DLD1 (cell line): Measurements from ENCODE around the gene RPAP3.

Experiments
- in situ Hi-C: cut with HindIII; loops from 2 replicates; pipeline ENCODE4 v1.10.0; 2017; ENCODE audit warnings: low sequenced_read_pairs

Gene RPAP3

GRCh38 chr12:47722941-47723631, 17.3 kb upstream of the RPAP3 start:
- in situ Hi-C loops, result no loop called here

- in situ Hi-C loops, result no loop called here
Observed at GRCh38 chr12:47722136-47722834, 16.5 kb upstream of the RPAP3 start.

- in situ Hi-C loops, result no loop called here
Observed at GRCh38 chr12:47721431-47721973, 15.7 kb upstream of the RPAP3 start.

GRCh38 chr12:47718531-47718930, 12.7 kb upstream of the RPAP3 start:
- in situ Hi-C loops, result loop anchor here (10.0 kb wide), 1 partner anchor 126 kb away; no protein-coding TSS in a partner anchor

- in situ Hi-C loops, result loop anchor here (10.0 kb wide), 1 partner anchor 127 kb away; no protein-coding TSS in a partner anchor
Observed at GRCh38 chr12:47717443-47718193, 11.8 kb upstream of the RPAP3 start.

GRCh38 chr12:47717046-47717442, 11.2 kb upstream of the RPAP3 start:
- in situ Hi-C loops, result loop anchor here (10.0 kb wide), 1 partner anchor 128 kb away; no protein-coding TSS in a partner anchor

GRCh38 chr12:47715877-47716548, 10.2 kb upstream of the RPAP3 start:
- in situ Hi-C loops, result loop anchor here (10.0 kb wide), 1 partner anchor 129 kb away; no protein-coding TSS in a partner anchor

GRCh38 chr12:47715393-47715876, 9.6 kb upstream of the RPAP3 start:
- in situ Hi-C loops, result loop anchor here (10.0 kb wide), 1 partner anchor 129 kb away; no protein-coding TSS in a partner anchor

- in situ Hi-C loops, result loop anchor here (10.0 kb wide), 1 partner anchor 130 kb away; no protein-coding TSS in a partner anchor
Observed at GRCh38 chr12:47714826-47715386, 9.1 kb upstream of the RPAP3 start.

- in situ Hi-C loops, result loop anchor here (10.0 kb wide), 1 partner anchor 133 kb away; no protein-coding TSS in a partner anchor
Observed at GRCh38 chr12:47712171-47712570, 6.3 kb upstream of the RPAP3 start.

- in situ Hi-C loops, result loop anchor here (10.0 kb wide), 1 partner anchor 133 kb away; no protein-coding TSS in a partner anchor
Observed at GRCh38 chr12:47711448-47711847, 5.6 kb upstream of the RPAP3 start.

GRCh38 chr12:47710278-47710677, 4.4 kb upstream of the RPAP3 start:
- in situ Hi-C loops, result loop anchor here (10.0 kb wide), 1 partner anchor 135 kb away; no protein-coding TSS in a partner anchor

GRCh38 chr12:47709671-47710070, 3.8 kb upstream of the RPAP3 start:
- in situ Hi-C loops, result loop anchor here (10.0 kb wide), 1 partner anchor 135 kb away; no protein-coding TSS in a partner anchor

GRCh38 chr12:47709237-47709636, 3.4 kb upstream of the RPAP3 start:
- in situ Hi-C loops, result no loop called here

- in situ Hi-C loops, result no loop called here
Observed at GRCh38 chr12:47707905-47708543, 2.2 kb upstream of the RPAP3 start.

GRCh38 chr12:47707355-47707754, 1.5 kb upstream of the RPAP3 start:
- in situ Hi-C loops, result no loop called here

- in situ Hi-C loops, result no loop called here
Observed at GRCh38 chr12:47705229-47705565, 633 bp downstream of the RPAP3 start.

GRCh38 chr12:47704719-47705118, 1.1 kb downstream of the RPAP3 start:
- in situ Hi-C loops, result no loop called here

- in situ Hi-C loops, result no loop called here
Observed at GRCh38 chr12:47700263-47700662, 5.6 kb downstream of the RPAP3 start.
